Lower leg skin (tissue), 3 donors: ENCODE results near the gene BAIAP2.

Experiments
- CTCF ChIP-seq, 3 donors: fragments of 450-650 bp; IDR thresholded peaks; one replicate each; pipeline ENCODE4 v1.5.1; 2016; ENCODE audit warnings: antibody characterized with exemption in 3 of 3, mild to moderate bottlenecking in 3 of 3, moderate library complexity in 2 of 3
- POLR2A ChIP-seq, 2 donors: fragments of 450-650 bp; IDR thresholded peaks; one replicate each; pipeline ENCODE4 v1.6.1; 2016 to 2017; ENCODE audit warnings: antibody characterized with exemption in 2 of 2, mild to moderate bottlenecking in 1 of 2, moderate library complexity in 1 of 2

GRCh38 chr17:81166033-81166492, 131.1 kb downstream of the BAIAP2 start, which contains the start of gene AATK:
- TF ChIP-seq CTCF (IDR thresholded peaks at IDR 0.05) (no peak), POLR2A (IDR thresholded peaks at IDR 0.05) (no peak)
